GM10266 (cell line): ENCODE results near the gene CDH13.

ENCODE experiments used
- DNase-seq: peaks from one replicate; pipeline ENCODE4 v3.0.0; 2012; ENCODE audit errors: extremely low spot score
- TF ChIP-seq, protein P1 (sequence below): IDR thresholded peaks from 2 replicates; pipeline ENCODE4 v1.5.1; 2012; ENCODE audit warnings: mild to moderate bottlenecking, low read depth; ENCODE audit not compliant: control insufficient read depth, insufficient read depth; ENCODE audit errors: missing control alignments

Gene CDH13

DNA sequence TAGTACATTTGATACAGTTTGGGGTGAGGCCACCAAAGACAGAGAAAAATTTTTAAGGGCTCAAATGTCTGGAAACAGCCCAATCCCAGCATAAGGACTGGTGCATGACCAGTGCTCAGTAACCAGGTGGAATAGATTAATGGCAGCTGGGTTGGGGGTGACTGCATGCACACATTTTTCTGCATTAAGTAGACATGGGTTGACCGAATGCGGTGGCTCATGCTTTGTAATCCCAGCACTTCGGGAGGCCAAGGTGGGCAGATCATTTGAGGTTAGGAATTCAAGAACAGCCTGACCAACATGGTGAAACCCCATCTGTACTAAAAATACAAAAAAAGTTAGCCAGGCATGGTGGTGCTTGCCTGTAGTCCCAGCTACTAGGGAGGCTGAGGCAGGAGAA lies 1060.0 kb downstream of the CDH13 start:
- no peak for DNase-seq
- TF ChIP-seq, protein P1, sequence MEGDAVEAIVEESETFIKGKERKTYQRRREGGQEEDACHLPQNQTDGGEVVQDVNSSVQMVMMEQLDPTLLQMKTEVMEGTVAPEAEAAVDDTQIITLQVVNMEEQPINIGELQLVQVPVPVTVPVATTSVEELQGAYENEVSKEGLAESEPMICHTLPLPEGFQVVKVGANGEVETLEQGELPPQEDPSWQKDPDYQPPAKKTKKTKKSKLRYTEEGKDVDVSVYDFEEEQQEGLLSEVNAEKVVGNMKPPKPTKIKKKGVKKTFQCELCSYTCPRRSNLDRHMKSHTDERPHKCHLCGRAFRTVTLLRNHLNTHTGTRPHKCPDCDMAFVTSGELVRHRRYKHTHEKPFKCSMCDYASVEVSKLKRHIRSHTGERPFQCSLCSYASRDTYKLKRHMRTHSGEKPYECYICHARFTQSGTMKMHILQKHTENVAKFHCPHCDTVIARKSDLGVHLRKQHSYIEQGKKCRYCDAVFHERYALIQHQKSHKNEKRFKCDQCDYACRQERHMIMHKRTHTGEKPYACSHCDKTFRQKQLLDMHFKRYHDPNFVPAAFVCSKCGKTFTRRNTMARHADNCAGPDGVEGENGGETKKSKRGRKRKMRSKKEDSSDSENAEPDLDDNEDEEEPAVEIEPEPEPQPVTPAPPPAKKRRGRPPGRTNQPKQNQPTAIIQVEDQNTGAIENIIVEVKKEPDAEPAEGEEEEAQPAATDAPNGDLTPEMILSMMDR: no peak

DNA sequence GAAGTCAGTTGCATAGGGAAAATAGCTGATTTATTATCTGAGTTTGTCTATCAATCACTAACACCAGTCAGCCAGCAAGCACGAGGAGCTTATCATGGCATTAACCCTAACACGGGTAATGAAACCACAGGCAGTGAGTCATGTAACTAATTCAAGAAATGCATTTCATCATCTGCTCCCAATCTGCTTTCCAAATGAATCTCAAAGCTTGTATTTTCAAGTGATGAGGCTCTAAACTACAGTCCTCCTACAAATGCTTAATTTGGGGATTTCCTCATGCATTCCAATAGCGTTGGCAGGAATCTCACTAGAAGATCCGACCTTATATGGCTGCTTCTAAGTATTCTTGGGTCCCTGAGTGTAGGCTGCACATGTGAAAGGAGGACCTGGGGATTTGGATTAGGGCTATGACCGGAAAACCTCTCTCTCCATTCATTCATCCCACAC lies 1062.6 kb downstream of the CDH13 start:
- peak; percentile 24 for DNase-seq
- TF ChIP-seq, protein P1: no peak

DNA sequence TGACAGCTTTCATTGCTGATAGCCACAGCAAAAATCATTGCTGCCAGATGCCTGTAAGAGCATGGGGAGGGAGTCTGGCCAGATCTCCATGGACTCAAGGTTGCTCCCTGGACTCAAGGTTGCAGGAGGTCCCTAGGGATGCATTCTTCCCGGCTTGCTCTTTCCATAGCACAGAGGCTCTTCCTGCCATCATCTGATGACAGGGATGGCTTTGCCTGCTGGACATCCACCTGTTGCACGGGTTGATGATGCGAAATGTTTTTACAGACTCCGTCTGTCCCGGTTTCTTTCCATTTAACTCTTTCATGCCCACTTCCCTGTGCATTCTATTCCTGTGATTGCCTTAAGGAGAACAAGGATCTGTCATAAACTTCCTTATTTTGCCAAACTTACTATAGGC lies 1065.5 kb downstream of the CDH13 start:
- TF ChIP-seq, protein P1: no peak
- DNase-seq: no peak

DNA sequence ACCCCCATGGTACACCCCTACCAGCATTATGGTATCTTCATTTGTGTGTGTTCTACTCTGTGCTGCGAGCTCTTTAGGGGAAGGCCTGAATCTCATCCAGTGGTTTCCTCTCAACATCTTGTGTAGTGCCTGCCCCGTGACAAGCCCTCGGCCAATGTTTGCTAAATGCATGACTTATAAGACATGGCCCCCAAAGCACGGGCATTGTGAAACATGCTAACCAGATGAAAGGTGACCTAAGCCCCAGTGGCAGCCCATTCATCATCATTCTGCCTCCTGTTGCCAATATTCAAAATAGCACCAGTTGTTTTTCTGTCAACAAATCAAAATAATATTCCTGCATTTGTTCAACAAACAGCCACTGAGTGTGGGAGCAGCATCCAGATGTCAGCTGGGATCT lies 1072.2 kb downstream of the CDH13 start:
- TF ChIP-seq, protein P1: no peak
- DNase-seq: no peak

DNA sequence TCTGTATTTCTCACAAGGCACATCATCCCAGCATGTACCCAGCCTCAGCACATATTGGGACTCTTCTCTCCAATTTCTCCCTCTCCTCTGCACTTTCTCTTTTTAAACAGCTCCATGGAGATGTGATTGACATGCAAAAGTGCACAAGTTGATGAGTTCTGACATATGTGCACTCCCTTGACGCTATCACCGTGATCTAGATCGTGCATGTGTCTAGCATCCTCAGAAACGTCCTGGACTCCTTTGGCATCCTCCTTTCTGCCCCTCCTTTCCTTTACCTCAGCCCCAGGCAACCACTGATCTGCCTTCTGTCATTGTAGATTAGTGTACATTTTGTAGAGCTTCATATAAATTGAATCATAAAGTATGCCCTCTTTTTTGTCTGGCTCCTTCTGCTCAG lies 1073.0 kb downstream of the CDH13 start:
- no peak for DNase-seq
- TF ChIP-seq, protein P1: no peak

DNA sequence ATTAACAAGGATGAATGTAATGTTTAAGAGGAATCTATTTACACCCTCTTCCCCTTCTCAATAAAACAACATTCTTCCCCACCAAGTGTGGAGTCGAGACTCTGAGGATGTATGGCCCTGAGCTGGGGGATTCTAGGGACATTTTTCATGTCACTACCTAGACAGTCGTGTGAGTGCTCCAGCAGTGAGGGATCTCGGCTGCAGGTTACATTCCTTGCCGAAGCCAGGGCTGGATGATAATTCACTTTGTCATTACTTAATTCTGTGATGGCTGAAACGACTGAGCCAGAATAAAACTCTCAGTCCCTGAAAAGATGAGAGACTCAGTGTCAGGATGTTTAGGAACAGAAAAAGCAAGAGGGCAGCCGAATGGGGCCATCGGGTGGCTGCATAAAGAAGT lies 1074.1 kb downstream of the CDH13 start:
- DNase-seq: no peak
- TF ChIP-seq, protein P1: no peak

DNA sequence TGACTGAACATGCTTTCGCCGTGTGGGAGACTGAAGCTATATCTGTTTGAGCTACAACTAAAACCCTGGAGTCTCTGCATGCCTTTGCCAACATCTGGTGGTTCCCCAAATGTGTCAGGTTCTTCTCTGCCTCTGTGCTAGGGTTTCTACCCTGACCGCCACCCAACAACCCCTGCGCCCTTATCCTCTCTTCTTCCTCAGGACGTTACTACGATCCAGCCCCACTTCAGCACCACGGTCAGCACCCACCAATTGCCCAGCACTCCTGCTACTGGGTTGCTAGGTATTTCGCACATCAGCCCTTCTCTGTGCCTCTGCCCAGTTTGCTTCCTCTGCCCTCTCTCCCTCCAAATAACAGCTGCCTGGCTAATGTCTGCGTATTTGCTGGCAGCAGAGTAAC lies 1074.7 kb downstream of the CDH13 start:
- DNase-seq: peak; percentile 12
- TF ChIP-seq, protein P1: no peak
